AG04450 (cell line): Measurements from ENCODE around the gene PKP1. TPM values are rescaled to one million over a fixed set of nuclear protein-coding genes. Genes with fewer than 3 reads are reported as not detected.

Source experiments
- CTCF ChIA-PET: fragments of 300-600, 350-600 bp; formaldehyde crosslinking; extraction: SDS; loops from one replicate; lab custom pipeline; 2022; ENCODE audit warnings: antibody characterized with exemption, inconsistent platforms; lab: Charles Lee
- POLR2A ChIA-PET: fragments of 350-600 bp; formaldehyde crosslinking; extraction: SDS; loops from one replicate; lab custom pipeline; 2021; ENCODE audit warnings: antibody characterized with exemption, inconsistent platforms; lab: Yijun Ruan, JAX
- DNase-seq: peaks from one replicate; pipeline ENCODE4 v3.0.0-alpha.2; 2011; ENCODE audit warnings: low read depth, low spot score
- H3K27ac ChIP-seq: one replicate; pipeline ENCODE4 v1.5.1; 2012; ENCODE audit warnings: low read depth, low read length, control low read depth
- H3K27me3 ChIP-seq: one replicate; pipeline ENCODE4 v1.6.0; 2012; ENCODE audit warnings: low read length; ENCODE audit not compliant: control insufficient read depth, insufficient read depth
- H3K4me3 ChIP-seq: 2 replicates; pipeline ENCODE4 v1.5.1; 2011; ENCODE audit warnings: mild to moderate bottlenecking, low read depth, low read length, control low read depth
- H3K9me3 ChIP-seq: 2 replicates; pipeline ENCODE4 v1.5.1; 2012; ENCODE audit warnings: low read length; ENCODE audit not compliant: control insufficient read depth, insufficient read depth
- polyA plus RNA-seq: library from polyadenylated mRNA; depleted of rRNA; stranded (reverse); fragments of >200 nt; gene quantifications from 2 replicates; pipeline ENCODE4 v1.2.3, GENCODE V29; 2011
- TF ChIP-seq, protein P1 (sequence below): IDR thresholded peaks from 2 replicates; pipeline ENCODE4 v1.5.1; 2011; ENCODE audit warnings: low read depth, low read length, control low read depth, inconsistent platforms

PKP1 gene
- polyA plus RNA-seq, 1 experiment = 0.04 TPM

DNA sequence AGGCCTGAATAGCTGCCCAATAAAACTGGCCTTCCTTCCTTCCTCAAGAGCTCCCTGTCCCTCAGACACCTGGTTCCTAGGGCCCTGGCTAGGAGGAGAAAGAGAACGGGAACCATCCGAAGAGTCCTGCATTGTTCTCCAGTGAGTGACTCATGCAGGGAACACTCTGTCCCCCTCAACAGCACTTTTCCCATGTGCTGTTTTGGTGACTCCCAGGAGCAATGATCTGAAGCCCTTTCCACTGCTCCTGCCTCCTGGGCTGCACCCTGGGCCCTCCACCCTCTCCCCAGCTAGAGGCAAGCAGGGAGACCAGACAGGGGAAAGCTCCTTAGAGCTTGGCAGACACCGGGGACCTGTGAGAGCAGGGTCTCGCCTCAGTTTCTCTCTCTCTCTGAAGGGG lies 75.3 kb downstream of the PKP1 start:
- Histone ChIP-seq H3K9me3 (no peaks in the 10 kb centered on the region), H3K27ac (no peak overlapping the region), H3K27me3 (peaks cover 49% of the 10 kb centered on the region), H3K4me3 (no peak overlapping the region)
- CTCF ChIA-PET = interaction anchor here (1.2 to 6.4 kb wide), 4 partner anchors 11 to 107 kb away, joined by 4 to 89 read pairs (median 35); no protein-coding TSS in a partner anchor
- TF ChIP-seq, protein P1, sequence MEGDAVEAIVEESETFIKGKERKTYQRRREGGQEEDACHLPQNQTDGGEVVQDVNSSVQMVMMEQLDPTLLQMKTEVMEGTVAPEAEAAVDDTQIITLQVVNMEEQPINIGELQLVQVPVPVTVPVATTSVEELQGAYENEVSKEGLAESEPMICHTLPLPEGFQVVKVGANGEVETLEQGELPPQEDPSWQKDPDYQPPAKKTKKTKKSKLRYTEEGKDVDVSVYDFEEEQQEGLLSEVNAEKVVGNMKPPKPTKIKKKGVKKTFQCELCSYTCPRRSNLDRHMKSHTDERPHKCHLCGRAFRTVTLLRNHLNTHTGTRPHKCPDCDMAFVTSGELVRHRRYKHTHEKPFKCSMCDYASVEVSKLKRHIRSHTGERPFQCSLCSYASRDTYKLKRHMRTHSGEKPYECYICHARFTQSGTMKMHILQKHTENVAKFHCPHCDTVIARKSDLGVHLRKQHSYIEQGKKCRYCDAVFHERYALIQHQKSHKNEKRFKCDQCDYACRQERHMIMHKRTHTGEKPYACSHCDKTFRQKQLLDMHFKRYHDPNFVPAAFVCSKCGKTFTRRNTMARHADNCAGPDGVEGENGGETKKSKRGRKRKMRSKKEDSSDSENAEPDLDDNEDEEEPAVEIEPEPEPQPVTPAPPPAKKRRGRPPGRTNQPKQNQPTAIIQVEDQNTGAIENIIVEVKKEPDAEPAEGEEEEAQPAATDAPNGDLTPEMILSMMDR = no peak
- no peak for DNase-seq
- POLR2A ChIA-PET = no interaction called here

DNA sequence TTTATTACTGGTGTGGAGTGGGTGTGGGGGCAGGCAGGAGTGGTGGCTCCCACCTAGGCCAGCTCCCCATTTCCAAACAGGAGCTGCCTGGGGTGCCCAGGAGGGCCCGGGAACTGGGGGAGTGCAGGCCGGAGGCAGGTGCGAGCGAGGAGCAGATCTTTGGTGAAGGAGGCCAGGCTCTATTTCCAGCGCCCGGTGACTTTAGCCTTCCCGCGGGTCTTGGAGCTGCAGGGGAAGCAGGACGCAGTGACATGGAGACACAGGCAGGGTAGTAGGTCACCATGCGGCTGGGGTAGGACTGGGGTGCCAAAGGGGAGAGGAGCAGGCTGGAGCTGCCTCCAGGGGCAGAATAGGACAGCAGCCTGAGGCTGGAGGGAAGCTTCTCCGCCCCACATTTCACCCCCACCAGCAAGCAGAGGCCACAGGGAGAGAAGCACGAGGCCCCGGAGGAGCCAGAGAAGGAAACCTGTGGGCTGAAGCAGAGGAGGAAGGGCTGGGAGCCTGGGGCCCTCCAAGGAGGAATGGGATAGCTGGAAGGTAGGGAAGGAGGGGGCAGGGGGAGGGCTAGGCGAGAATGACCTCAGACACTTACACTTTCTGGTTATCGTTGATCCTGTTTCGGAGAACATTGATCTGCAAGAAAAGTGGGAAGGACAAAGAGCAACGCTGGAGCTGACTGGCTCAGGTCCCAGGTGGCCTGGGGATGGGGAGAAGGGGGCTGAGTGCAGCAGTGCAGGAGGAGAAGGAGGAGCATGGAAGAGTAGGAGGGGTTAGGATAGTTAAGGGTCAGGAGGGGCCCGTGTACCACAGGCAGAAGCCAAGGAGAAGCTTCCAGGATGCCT lies 75.9 kb downstream of the PKP1 start:
- peaks cover 46% of the 10 kb centered on the region for H3K27me3 ChIP-seq
- CTCF ChIA-PET = interaction anchor here (0.5 to 6.4 kb wide), 5 partner anchors 11 to 592 kb away, joined by 4 to 89 read pairs (median 5); no protein-coding TSS in a partner anchor
- no peak overlapping the region for H3K27ac ChIP-seq
- no peak overlapping the region for H3K4me3 ChIP-seq
- TF ChIP-seq, protein P1 = no peak
- H3K9me3 ChIP-seq = no peaks in the 10 kb centered on the region
- DNase-seq = no peak
- POLR2A ChIA-PET = no interaction called here

DNA sequence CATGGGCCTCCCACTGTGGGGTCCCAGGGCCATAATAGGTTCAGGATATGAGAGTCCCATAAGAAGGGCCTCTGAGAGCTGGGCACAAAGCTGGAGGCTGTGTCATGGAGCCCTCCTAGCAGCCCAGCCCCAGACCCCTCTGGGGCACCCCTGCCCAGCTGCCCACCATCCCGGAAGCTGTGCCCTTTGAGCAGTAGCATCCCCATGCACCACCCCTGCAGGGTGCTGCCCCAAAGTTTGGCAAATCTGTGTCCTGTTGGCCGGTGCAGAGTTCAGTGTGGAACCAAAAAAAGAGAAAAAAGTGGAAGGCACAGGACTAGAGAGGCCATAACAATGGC lies 76.5 kb downstream of the PKP1 start:
- POLR2A ChIA-PET = no interaction called here

DNA sequence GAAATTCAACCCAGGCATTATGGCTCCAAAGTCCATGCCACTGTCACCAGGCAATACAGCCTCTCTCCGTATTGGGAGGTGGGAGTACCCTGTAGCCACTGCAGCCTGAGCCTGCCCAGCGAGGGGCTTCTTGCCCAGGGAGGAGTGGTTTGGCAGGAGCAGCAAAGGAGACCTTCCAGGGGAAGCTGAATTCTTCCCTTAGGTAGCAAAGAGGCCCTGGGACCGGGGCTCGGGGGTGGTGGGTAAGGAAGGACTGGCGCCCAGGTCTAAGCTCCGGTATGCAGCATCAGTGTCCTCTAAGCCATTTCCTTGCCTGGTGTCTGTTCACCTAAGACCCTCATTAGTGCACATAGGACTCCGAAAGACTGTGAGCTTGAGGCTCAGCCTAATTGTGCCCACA lies 77.2 kb downstream of the PKP1 start:
- Histone ChIP-seq H3K9me3 (no peaks in the 10 kb centered on the region), H3K4me3 (no peak overlapping the region), H3K27me3 (peaks cover 38% of the 10 kb centered on the region), H3K27ac (no peak overlapping the region)
- DNase-seq = no peak
- TF ChIP-seq, protein P1 = no peak
- CTCF ChIA-PET = interaction anchor here (0.6 to 6.4 kb wide), 8 partner anchors 13 to 1268 kb away, joined by 3 to 89 read pairs (median 4); no protein-coding TSS in a partner anchor
- POLR2A ChIA-PET = interaction anchor here (0.6 kb wide), 1 partner anchor 842 kb away, joined by 5 read pairs; no protein-coding TSS in a partner anchor

More for the DNA sequence above, 76.5 kb downstream of the PKP1 start:
- Histone ChIP-seq H3K27me3 (peaks cover 40% of the 10 kb centered on the region), H3K4me3 (no peak overlapping the region), H3K27ac (no peak overlapping the region), H3K9me3 (no peaks in the 10 kb centered on the region)
- CTCF ChIA-PET = interaction anchor here (0.6 to 6.4 kb wide), 4 partner anchors 12 to 1268 kb away, joined by 3 to 89 read pairs (median 35); no protein-coding TSS in a partner anchor
- TF ChIP-seq, protein P1 = no peak
- no peak for DNase-seq
